Spleen (tissue), 11 donors: ENCODE data around the gene RAET1G. TPM values are rescaled to one million over a fixed set of nuclear protein-coding genes. Genes with fewer than 3 reads are reported as not detected.

ENCODE experiments used
- DNase-seq: peaks from one replicate; pipeline ENCODE4 v3.0.0-alpha.2; 2020
- H3K27ac ChIP-seq, 8 donors: fragments of 200-600 bp; sonication (generic) in 7 of 8; 1 replicate in 4 of 8; 2 replicates in 4 of 8; pipeline versions ENCODE4 v1.5.0 to v1.8.0; 2016 to 2021; ENCODE audit warnings: inconsistent platforms in 4 of 8, mild to moderate bottlenecking in 4 of 8, moderate library complexity in 1 of 8
- H3K27me3 ChIP-seq, 7 donors: fragments of 200-600 bp; sonication (generic) in 6 of 7; replicated peaks in 1 of 7; 1 replicate in 4 of 7; 2 replicates in 3 of 7; pipeline versions ENCODE4 v1.5.0 to v1.8.0; 2016 to 2021; ENCODE audit warnings: inconsistent platforms in 3 of 7, mild to moderate bottlenecking in 1 of 7
- H3K36me3 ChIP-seq, 6 donors: fragments of 200-600 bp; sonication (generic) in 5 of 6; 1 replicate in 4 of 6; 2 replicates in 2 of 6; pipeline versions ENCODE4 v1.5.0 to v1.8.0; 2016 to 2021; ENCODE audit warnings: inconsistent platforms in 2 of 6
- H3K4me1 ChIP-seq, 6 donors: fragments of 200-600 bp; sonication (generic) in 5 of 6; 1 replicate in 3 of 6; 2 replicates in 3 of 6; pipeline versions ENCODE4 v1.5.0 to v1.8.0; 2016 to 2021; ENCODE audit warnings: inconsistent platforms in 3 of 6
- H3K4me3 ChIP-seq, 8 donors: fragments of 200-600 bp; sonication (generic) in 7 of 8; 1 replicate in 4 of 8; 2 replicates in 4 of 8; pipeline versions ENCODE4 v1.5.0 to v1.8.0; 2016 to 2021; ENCODE audit warnings: inconsistent platforms in 4 of 8, mild to moderate bottlenecking in 4 of 8, moderate library complexity in 2 of 8
- H3K9me3 ChIP-seq, 8 donors: fragments of 200-600 bp; sonication (generic) in 7 of 8; 1 replicate in 4 of 8; 2 replicates in 4 of 8; pipeline versions ENCODE4 v1.5.0 to v1.8.0; 2016 to 2021; ENCODE audit warnings: inconsistent platforms in 4 of 8
- CTCF ChIP-seq, 11 experiments: fragments of 200-600 bp in 7 of 11; fragments of 450-650 bp in 4 of 11; sonication (generic) in 4 of 11; IDR thresholded peaks in 8 of 11; conservative IDR thresholded peaks in 3 of 11; 1 replicate in 7 of 11; 2 replicates in 4 of 11; pipeline versions ENCODE4 v1.4.0 to v1.8.0; 2016 to 2021; ENCODE audit warnings: antibody characterized with exemption in 11 of 11, inconsistent platforms in 4 of 11, mild to moderate bottlenecking in 1 of 11
- POLR2A ChIP-seq, 3 donors: fragments of 450-650 bp; IDR thresholded peaks; one replicate each; pipeline ENCODE4 v1.5.1; 2017; ENCODE audit warnings: antibody characterized with exemption in 3 of 3, mild to moderate bottlenecking in 1 of 3
- POLR2AphosphoS5 ChIP-seq, 3 donors: sonication (generic); formaldehyde crosslinking; IDR thresholded peaks; one replicate each; pipeline ENCODE4 v1.5.1; 2017; ENCODE audit warnings: antibody characterized with exemption in 3 of 3
- WGBS, 5 donors: extraction: QIAGEN DNeasy Blood & Tissue Kit in 3 of 5; methylation state at CpG; one replicate each; pipeline versions ENCODE4 v1.1.5 to v1.1.7; 2013 to 2018; 5-methylcytosine and 5-hydroxymethylcytosine counted together
- intact Hi-C: fragments of 100-400 bp; cut with DNase I; formaldehyde crosslinking; loops from one replicate; pipeline ENCODE4 v1.15.0; 2023; ENCODE audit warnings: low total_unique reads
- polyA plus RNA-seq, 3 donors: library from polyadenylated mRNA; stranded (reverse); fragments of 200-250 nt; gene quantifications; one replicate each; pipeline ENCODE4 v1.2.1, GENCODE V29; 2013
- total RNA-seq, 7 donors: library from RNA; depleted of rRNA in 3 of 7; stranded (reverse); fragments of >200 nt in 3 of 7; fragmentation: NEBNext Ultra II Directional in 4 of 7; extraction: Animal tissue kit (Norgen Biotek cat#: 25700) in 4 of 7; gene quantifications; one replicate each; pipeline versions ENCODE4 v1.1.0 to v1.2.1, GENCODE V29; 2016 to 2021
- donor health status: healthy with polysubstance abuse.
- donor health status: DM: no; HTN: no; CAD: no; lungs with moderate emphysema.
- donor health status: DM: no; HTN: no; CAD: no.
- donor health status: Bipolar disorder and iron deficiency.
- donor health status: healthy.
- donor health status: DM: no; HTN: no; CAD: no.
- donor health status: DM: yes; HTN: yes; CAD: no.

Gene RAET1G
- total and polyA plus RNA-seq, 10 donors, result 0.09 to 1.2 TPM; not detected in 8

- TF ChIP-seq POLR2AphosphoS5 (IDR thresholded peaks at IDR 0.05) (peak in 2 of 3 donors; percentile 39 to 44), CTCF (IDR thresholded peaks at IDR 0.05 in 8 of 11, conservative IDR thresholded peaks at IDR 0.05 in 3 of 11) (no peak)
- intact Hi-C loops, result no loop called here
- Histone ChIP-seq H3K4me1 (peaks cover 0 to 10% (median 0%) of the 10 kb centered on the region in 6 donors), H3K27me3 (peaks cover 0 to 15% (median 0%) of the 10 kb centered on the region in 7 donors), H3K27ac (no peak overlapping the region), H3K9me3 (peaks cover 0 to 24% (median 17%) of the 10 kb centered on the region in 8 donors), H3K36me3 (no peaks in the 10 kb centered on the region), H3K4me3 (no peak overlapping the region)
- 68 to 77% (median 72%) methylated on average over 5 to 6 of the region's 6 CpGs for WGBS, 5 donors
- DNase-seq, result peak; percentile 49
These were observed 17.0 kb downstream of the RAET1G start for GRCh38 chr6:149905911-149906371.

- peaks cover 0 to 24% (median 17%) of the 10 kb centered on the region in 8 donors for H3K9me3 ChIP-seq
- H3K36me3 ChIP-seq, result no peaks in the 10 kb centered on the region
- peak; percentile 66 for DNase-seq
- peaks cover 0 to 10% (median 0%) of the 10 kb centered on the region in 6 donors for H3K4me1 ChIP-seq
- H3K27me3 ChIP-seq, result peaks cover 0 to 10% (median 0%) of the 10 kb centered on the region in 7 donors
- intact Hi-C loops, result no loop called here
- WGBS, 5 donors, result 78 to 92% (median 89%) methylated on average over 14 to 18 of the region's 18 CpGs
- no peak overlapping the region for H3K27ac ChIP-seq
- H3K4me3 ChIP-seq, result no peak overlapping the region
- no peak for TF ChIP-seq CTCF (IDR thresholded peaks at IDR 0.05 in 8 of 11, conservative IDR thresholded peaks at IDR 0.05 in 3 of 11)
- no peak for TF ChIP-seq POLR2A (IDR thresholded peaks at IDR 0.05)
These were observed 17.5 kb downstream of the RAET1G start for GRCh38 chr6:149905371-149905910.

- Histone ChIP-seq H3K4me1 (peaks cover 0 to 10% (median 0%) of the 10 kb centered on the region in 6 donors), H3K36me3 (no peaks in the 10 kb centered on the region), H3K27ac (no peak overlapping the region), H3K27me3 (peaks cover 0 to 3% (median 0%) of the 10 kb centered on the region in 7 donors), H3K4me3 (no peak overlapping the region), H3K9me3 (peaks cover 0 to 24% (median 17%) of the 10 kb centered on the region in 8 donors)
- intact Hi-C loops, result no loop called here
- DNase-seq, result peak; percentile 59
- WGBS, 5 donors, result 74 to 92% (median 90%) methylated on average over 11 to 13 of the region's 13 CpGs
- no peak for TF ChIP-seq POLR2AphosphoS5 (IDR thresholded peaks at IDR 0.05)
- no peak for TF ChIP-seq CTCF (IDR thresholded peaks at IDR 0.05 in 8 of 11, conservative IDR thresholded peaks at IDR 0.05 in 3 of 11)
- TF ChIP-seq POLR2A (IDR thresholded peaks at IDR 0.05), result no peak
These were observed 18.1 kb downstream of the RAET1G start for GRCh38 chr6:149904661-149905370.

GRCh38 chr6:149903938-149904611 lies 18.8 kb downstream of the RAET1G start:
- peaks cover 0 to 19% (median 14%) of the 10 kb centered on the region in 8 donors for H3K9me3 ChIP-seq
- intact Hi-C loops, result no loop called here
- H3K36me3 ChIP-seq, result no peaks in the 10 kb centered on the region
- no peak overlapping the region for H3K27ac ChIP-seq
- DNase-seq, result peak; percentile 47
- WGBS, 5 donors, result 68 to 88% (median 84%) methylated on average over 5 of the region's 5 CpGs
- TF ChIP-seq CTCF (IDR thresholded peaks at IDR 0.05 in 8 of 11, conservative IDR thresholded peaks at IDR 0.05 in 3 of 11), result no peak
- TF ChIP-seq POLR2A (IDR thresholded peaks at IDR 0.05), result no peak
- H3K27me3 ChIP-seq, result no peaks in the 10 kb centered on the region
- no peak overlapping the region for H3K4me3 ChIP-seq
- peaks cover 0 to 10% (median 0%) of the 10 kb centered on the region in 6 donors for H3K4me1 ChIP-seq
